HepG2 (cell line): Measurements from ENCODE around the gene NDUFB5. TPM values are rescaled to one million over a fixed set of nuclear protein-coding genes. Genes with fewer than 3 reads are reported as not detected.

ENCODE experiments used
- ASH2L ChIP-seq: fragments of 300-600, 200-600 bp; sonication (generic); IDR thresholded peaks from 2 replicates; pipeline ENCODE4 v1.7.0; 2017; ENCODE audit warnings: low read depth, mild to moderate bottlenecking, moderate library complexity, mixed read lengths, low read length; ENCODE audit not compliant: insufficient read length
- ATRX ChIP-seq: sonication (generic); formaldehyde crosslinking; IDR thresholded peaks from 2 replicates; pipeline ENCODE4 v1.4.0; 2020; ENCODE audit warnings: missing genetic modification reagents, borderline replicate concordance
- BORCS8-MEF2B ChIP-seq: sonication (generic); formaldehyde crosslinking; IDR thresholded peaks from 2 replicates; pipeline ENCODE4 v1.8.0; 2022; ENCODE audit warnings: mild to moderate bottlenecking, missing genetic modification reagents
- CREBL2 ChIP-seq: sonication (generic); formaldehyde crosslinking; IDR thresholded peaks from 2 replicates; pipeline ENCODE4 v1.8.1; 2023; ENCODE audit warnings: missing genetic modification reagents, mild to moderate bottlenecking, borderline replicate concordance
- FOXK1 ChIP-seq: sonication (generic); formaldehyde crosslinking; IDR thresholded peaks from 2 replicates; pipeline ENCODE4 v1.4.0; 2020; ENCODE audit warnings: low read depth, missing genetic modification reagents, borderline replicate concordance
- HIVEP1 ChIP-seq: sonication (generic); formaldehyde crosslinking; IDR thresholded peaks from 2 replicates; pipeline ENCODE4 v1.4.0; 2020; ENCODE audit warnings: mild to moderate bottlenecking, missing genetic modification reagents
- KDM5A ChIP-seq: fragments of 200-600 bp; sonication (generic); IDR thresholded peaks from 2 replicates; pipeline ENCODE4 v1.7.0; 2018; ENCODE audit warnings: antibody characterized with exemption, mild to moderate bottlenecking, low read length, borderline replicate concordance
- KLF9 ChIP-seq: IDR thresholded peaks from 2 replicates; pipeline ENCODE4 v1.6.1; 2016; ENCODE audit warnings: low read depth
- MEF2D ChIP-seq: sonication (generic); formaldehyde crosslinking; IDR thresholded peaks from 2 replicates; pipeline ENCODE4 v1.5.1; 2020; ENCODE audit warnings: mild to moderate bottlenecking, missing genetic modification reagents
- REPIN1 ChIP-seq: sonication (generic); formaldehyde crosslinking; IDR thresholded peaks from 2 replicates; pipeline ENCODE4 v1.8.0; 2022; ENCODE audit warnings: missing genetic modification reagents, low read depth, mild to moderate bottlenecking, borderline replicate concordance
- SOX6 ChIP-seq, 2 experiments: fragments of 450-650 bp in 1 of 2; sonication (generic) in 1 of 2; formaldehyde crosslinking in 1 of 2; IDR thresholded peaks; 2 replicates each; pipeline versions ENCODE4 v1.4.0 to v1.6.1; 2017 to 2020; ENCODE audit warnings: antibody characterized with exemption in 1 of 2, mild to moderate bottlenecking in 1 of 2, missing genetic modification reagents in 1 of 2
- TFDP2 ChIP-seq: sonication (generic); formaldehyde crosslinking; IDR thresholded peaks from 2 replicates; pipeline ENCODE4 v1.4.0; 2020; ENCODE audit warnings: missing genetic modification reagents
- UBTF ChIP-seq: sonication (generic); formaldehyde crosslinking; IDR thresholded peaks from 2 replicates; pipeline ENCODE4 v1.4.0; 2020; ENCODE audit warnings: mild to moderate bottlenecking, missing genetic modification reagents
- ZBTB37 ChIP-seq: sonication (generic); formaldehyde crosslinking; IDR thresholded peaks from 2 replicates; pipeline ENCODE4 v1.4.0; 2020; ENCODE audit warnings: mild to moderate bottlenecking, missing genetic modification reagents
- ZNF264 ChIP-seq: sonication (generic); formaldehyde crosslinking; IDR thresholded peaks from 2 replicates; pipeline ENCODE4 v1.4.0; 2020; ENCODE audit warnings: missing genetic modification reagents
- ZNF292 ChIP-seq: sonication (generic); formaldehyde crosslinking; IDR thresholded peaks from 2 replicates; pipeline ENCODE4 v1.8.1; 2022; ENCODE audit warnings: mild to moderate bottlenecking, low read depth, missing genetic modification reagents, borderline replicate concordance
- ZNF616 ChIP-seq: sonication (generic); formaldehyde crosslinking; IDR thresholded peaks from 2 replicates; pipeline ENCODE4 v1.5.0; 2020; ENCODE audit warnings: low read depth, mild to moderate bottlenecking, missing genetic modification reagents
- ZNF704 ChIP-seq: sonication (generic); formaldehyde crosslinking; IDR thresholded peaks from 2 replicates; pipeline ENCODE4 v1.8.1; 2023; ENCODE audit warnings: mild to moderate bottlenecking, inconsistent platforms, moderate library complexity, missing genetic modification reagents, borderline replicate concordance
- ZNF709 ChIP-seq: sonication (generic); formaldehyde crosslinking; IDR thresholded peaks from 2 replicates; pipeline ENCODE4 v1.5.0; 2020; ENCODE audit warnings: mild to moderate bottlenecking, missing genetic modification reagents
- ZNF740 ChIP-seq: sonication (generic); formaldehyde crosslinking; IDR thresholded peaks from 2 replicates; pipeline ENCODE4 v1.4.0; 2020; ENCODE audit warnings: missing genetic modification reagents
- ZNF768 ChIP-seq: sonication (generic); formaldehyde crosslinking; IDR thresholded peaks from 2 replicates; pipeline ENCODE4 v1.4.0; 2020; ENCODE audit warnings: missing genetic modification reagents
- polyA plus RNA-seq, 8 experiments: library from polyadenylated mRNA; depleted of rRNA in 3 of 8; stranded (reverse) in 7 of 8; unstranded in 1 of 8; fragments of >200 nt; fragmentation: Illumina TruSeq in 4 of 8; extraction: Trizol in 4 of 8; gene quantifications; 2 replicates each; pipeline versions ENCODE4 v1.2.1 to v1.2.3, GENCODE V29; 2011 to 2016; ENCODE audit warnings: low read depth in 4 of 8, missing spikeins in 1 of 8, mixed read lengths in 1 of 8; ENCODE audit not compliant: insufficient read depth in 1 of 8
- total RNA-seq, 5 experiments: library from RNA; depleted of rRNA; stranded (reverse); fragments of >200 nt; fragmentation: Illumina TruSeq; extraction: Trizol; gene quantifications; 2 replicates each; pipeline ENCODE4 v1.2.3, GENCODE V29; 2016; ENCODE audit warnings: low read depth in 1 of 5

The NDUFB5 gene
- total and polyA plus RNA-seq, 2 of the 13 experiments (the other 11 are each of a cell fraction or from before 2014, with no cell fraction given) = 43.3 to 120 TPM

GRCh38 chr3:179604321-179605078, at the start of gene NDUFB5, which contains the start of gene MRPL47 (continued):
- TF ChIP-seq CREBL2 (no peak), ZNF616 (CRISPR knock-in tag) (0 out of 2 replicates have a peak, but pooled peaks have one; percentile 45), TFDP2 (CRISPR knock-in tag) (peak; percentile 41; the same call in 1 of the 2 replicates), KDM5A (peak; percentile 98), ASH2L (peak; percentile 97), SOX6 (IDR thresholded peaks at IDR 0.05) (no peak), SOX6 (CRISPR knock-in tag; IDR thresholded peaks at IDR 0.05) (peak; percentile 75), ZNF740 (CRISPR knock-in tag) (no peak), BORCS8-MEF2B (CRISPR knock-in tag) (0 out of 2 replicates have a peak, but pooled peaks have one; percentile 50), ATRX (CRISPR knock-in tag) (no peak), KLF9 (no peak), REPIN1 (CRISPR knock-in tag) (0 out of 2 replicates have a peak, but pooled peaks have one; percentile 40), UBTF (CRISPR knock-in tag) (peak; percentile 55), ZNF292 (CRISPR knock-in tag) (no peak), ZNF264 (CRISPR knock-in tag) (0 out of 2 replicates have a peak, but pooled peaks have one; percentile 39), FOXK1 (CRISPR knock-in tag) (peak; percentile 92), ZNF768 (peak; percentile 61; the same call in 1 of the 2 replicates), MEF2D (CRISPR knock-in tag) (0 out of 2 replicates have a peak, but pooled peaks have one; percentile 47), ZBTB37 (CRISPR knock-in tag) (0 out of 2 replicates have a peak, but pooled peaks have one; percentile 18), ZNF709 (CRISPR knock-in tag) (peak; percentile 41; the same call in 1 of the 2 replicates), HIVEP1 (peak; percentile 62; the same call in 1 of the 2 replicates), ZNF704 (CRISPR knock-in tag) (no peak)
